K562 (cell line): ENCODE measurements around the gene ERVH48-1. TPM values are rescaled to one million over a fixed set of nuclear protein-coding genes. Genes with fewer than 3 reads are reported as not detected.

Experiments used
- CBFA2T3 ChIP-seq: fragments of 450-650 bp; IDR thresholded peaks from 2 replicates; pipeline ENCODE4 v1.6.1; 2017
- GABPB1 ChIP-seq: sonication (generic); formaldehyde crosslinking; IDR thresholded peaks from 2 replicates; pipeline ENCODE4 v1.8.0; 2022; ENCODE audit warnings: mild to moderate bottlenecking, missing genetic modification reagents
- MTA2 ChIP-seq: fragments of 450-650 bp; IDR thresholded peaks from 2 replicates; pipeline ENCODE4 v1.6.1; 2016; ENCODE audit warnings: low read depth
- MXI1 ChIP-seq: IDR thresholded peaks from 2 replicates; pipeline ENCODE4 v1.6.1; 2011; ENCODE audit warnings: low read depth, mild to moderate bottlenecking, improper control_type of control experiment, low read length
- SMARCE1 ChIP-seq: fragments of 450-650 bp; IDR thresholded peaks from 2 replicates; pipeline ENCODE4 v1.7.1; 2016; ENCODE audit warnings: mild to moderate bottlenecking
- polyA plus RNA-seq, 8 experiments: library from polyadenylated mRNA; depleted of rRNA in 4 of 8; stranded (reverse) in 5 of 8; unstranded in 3 of 8; fragments of >200 nt; fragmentation: Nextera tagmentation in 2 of 8; fragmentation: Illumina TruSeq in 1 of 8; extraction: Ambion mirVana in 2 of 8; extraction: Trizol in 1 of 8; gene quantifications; 2 replicates each; pipeline versions ENCODE4 v1.2.1 to v1.2.3, GENCODE V29; 2011 to 2014; ENCODE audit warnings: inconsistent platforms in 1 of 8, missing spikeins in 1 of 8
- total RNA-seq, 7 experiments: library from RNA; depleted of rRNA in 6 of 7; stranded (reverse); fragments of >200 nt in 6 of 7; fragmentation: Illumina TruSeq in 2 of 7; extraction: Trizol in 2 of 7; gene quantifications; 2 replicates each; pipeline versions ENCODE4 v1.2.1 to v1.2.3, GENCODE V29; 2011 to 2021; ENCODE audit warnings: low replicate concordance in 1 of 7
- TF ChIP-seq, protein P1 (sequence below): fragments of 250-450 bp; sonication (Bioruptor Pico); IDR thresholded peaks from 2 replicates; pipeline ENCODE4 v1.4.0; 2020
- TF ChIP-seq, protein P2 (sequence below), 2 experiments: fragments of 450-650 bp; IDR thresholded peaks; 2 replicates each; pipeline ENCODE4 v1.6.1; 2016
- TF ChIP-seq, protein P3 (sequence below): fragments of 250-450 bp; sonication (Bioruptor Pico); IDR thresholded peaks from 2 replicates; pipeline ENCODE4 v1.4.0; 2020
- TF ChIP-seq, protein P4 (sequence below): sonication (generic); IDR thresholded peaks from 2 replicates; pipeline ENCODE4 v1.6.1; 2016
- TF ChIP-seq, protein P5 (sequence below): sonication (generic); formaldehyde crosslinking; IDR thresholded peaks from 2 replicates; pipeline ENCODE4 v1.8.0; 2022; ENCODE audit warnings: mild to moderate bottlenecking, low read depth, missing genetic modification reagents
- TF ChIP-seq, protein P6 (sequence below): sonication (generic); formaldehyde crosslinking; IDR thresholded peaks from 2 replicates; pipeline ENCODE4 v1.8.1; 2023; ENCODE audit warnings: missing genetic modification reagents, mild to moderate bottlenecking, borderline replicate concordance

Gene ERVH48-1
- total and polyA plus RNA-seq, 9 of the 15 experiments (the other 6 are each of a cell fraction or from before 2014, with no cell fraction given): 0.08 to 0.49 (median 0.16) TPM; not detected in 3

DNA sequence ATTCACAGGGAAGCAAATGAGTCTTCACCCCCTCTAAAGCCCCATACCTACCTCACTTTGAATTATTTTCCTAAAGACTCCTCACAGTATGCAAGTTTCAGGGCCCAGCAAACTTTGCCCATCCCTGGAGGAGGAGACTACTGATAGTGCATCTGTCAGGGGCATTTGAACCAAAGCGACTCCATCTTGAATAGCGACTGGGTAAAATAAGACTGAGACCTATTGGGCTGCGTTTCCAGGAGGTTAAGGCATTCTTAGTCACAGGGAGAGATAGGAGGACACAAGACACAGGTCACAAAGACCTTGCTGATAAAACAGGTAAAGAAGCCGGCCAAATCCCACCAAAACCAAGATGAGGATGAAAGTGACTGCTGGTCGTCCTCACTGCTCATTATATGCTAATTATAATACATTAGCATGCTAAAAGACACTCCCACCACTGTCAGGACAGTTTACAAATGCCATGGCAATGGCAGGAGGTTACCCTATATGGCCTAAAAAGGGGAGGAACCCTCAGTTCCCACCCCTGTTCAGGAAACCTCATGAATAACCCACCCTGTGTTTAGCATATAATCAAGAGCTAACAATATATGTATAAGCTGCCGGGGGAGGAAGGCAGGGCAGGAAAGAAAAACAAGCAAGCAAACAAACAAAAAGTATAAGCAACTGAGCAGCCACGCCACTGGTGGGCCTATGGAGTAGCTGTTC is 45.7 kb upstream of the ERVH48-1 start (continued):
- TF ChIP-seq MTA2 (no peak), CBFA2T3 (no peak), MXI1 (no peak), GABPB1 (CRISPR knock-in tag) (no peak), SMARCE1 (no peak)
- TF ChIP-seq, protein P1, sequence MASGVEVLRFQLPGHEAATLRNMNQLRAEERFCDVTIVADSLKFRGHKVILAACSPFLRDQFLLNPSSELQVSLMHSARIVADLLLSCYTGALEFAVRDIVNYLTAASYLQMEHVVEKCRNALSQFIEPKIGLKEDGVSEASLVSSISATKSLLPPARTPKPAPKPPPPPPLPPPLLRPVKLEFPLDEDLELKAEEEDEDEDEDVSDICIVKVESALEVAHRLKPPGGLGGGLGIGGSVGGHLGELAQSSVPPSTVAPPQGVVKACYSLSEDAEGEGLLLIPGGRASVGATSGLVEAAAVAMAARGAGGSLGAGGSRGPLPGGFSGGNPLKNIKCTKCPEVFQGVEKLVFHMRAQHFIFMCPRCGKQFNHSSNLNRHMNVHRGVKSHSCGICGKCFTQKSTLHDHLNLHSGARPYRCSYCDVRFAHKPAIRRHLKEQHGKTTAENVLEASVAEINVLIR (CRISPR knock-in tag): peak; percentile 72
- TF ChIP-seq, protein P2, sequence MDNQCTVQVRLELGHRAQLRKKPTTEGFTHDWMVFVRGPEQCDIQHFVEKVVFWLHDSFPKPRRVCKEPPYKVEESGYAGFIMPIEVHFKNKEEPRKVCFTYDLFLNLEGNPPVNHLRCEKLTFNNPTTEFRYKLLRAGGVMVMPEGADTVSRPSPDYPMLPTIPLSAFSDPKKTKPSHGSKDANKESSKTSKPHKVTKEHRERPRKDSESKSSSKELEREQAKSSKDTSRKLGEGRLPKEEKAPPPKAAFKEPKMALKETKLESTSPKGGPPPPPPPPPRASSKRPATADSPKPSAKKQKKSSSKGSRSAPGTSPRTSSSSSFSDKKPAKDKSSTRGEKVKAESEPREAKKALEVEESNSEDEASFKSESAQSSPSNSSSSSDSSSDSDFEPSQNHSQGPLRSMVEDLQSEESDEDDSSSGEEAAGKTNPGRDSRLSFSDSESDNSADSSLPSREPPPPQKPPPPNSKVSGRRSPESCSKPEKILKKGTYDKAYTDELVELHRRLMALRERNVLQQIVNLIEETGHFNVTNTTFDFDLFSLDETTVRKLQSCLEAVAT (IDR thresholded peaks at IDR 0.05): no peak
- TF ChIP-seq, protein P3, sequence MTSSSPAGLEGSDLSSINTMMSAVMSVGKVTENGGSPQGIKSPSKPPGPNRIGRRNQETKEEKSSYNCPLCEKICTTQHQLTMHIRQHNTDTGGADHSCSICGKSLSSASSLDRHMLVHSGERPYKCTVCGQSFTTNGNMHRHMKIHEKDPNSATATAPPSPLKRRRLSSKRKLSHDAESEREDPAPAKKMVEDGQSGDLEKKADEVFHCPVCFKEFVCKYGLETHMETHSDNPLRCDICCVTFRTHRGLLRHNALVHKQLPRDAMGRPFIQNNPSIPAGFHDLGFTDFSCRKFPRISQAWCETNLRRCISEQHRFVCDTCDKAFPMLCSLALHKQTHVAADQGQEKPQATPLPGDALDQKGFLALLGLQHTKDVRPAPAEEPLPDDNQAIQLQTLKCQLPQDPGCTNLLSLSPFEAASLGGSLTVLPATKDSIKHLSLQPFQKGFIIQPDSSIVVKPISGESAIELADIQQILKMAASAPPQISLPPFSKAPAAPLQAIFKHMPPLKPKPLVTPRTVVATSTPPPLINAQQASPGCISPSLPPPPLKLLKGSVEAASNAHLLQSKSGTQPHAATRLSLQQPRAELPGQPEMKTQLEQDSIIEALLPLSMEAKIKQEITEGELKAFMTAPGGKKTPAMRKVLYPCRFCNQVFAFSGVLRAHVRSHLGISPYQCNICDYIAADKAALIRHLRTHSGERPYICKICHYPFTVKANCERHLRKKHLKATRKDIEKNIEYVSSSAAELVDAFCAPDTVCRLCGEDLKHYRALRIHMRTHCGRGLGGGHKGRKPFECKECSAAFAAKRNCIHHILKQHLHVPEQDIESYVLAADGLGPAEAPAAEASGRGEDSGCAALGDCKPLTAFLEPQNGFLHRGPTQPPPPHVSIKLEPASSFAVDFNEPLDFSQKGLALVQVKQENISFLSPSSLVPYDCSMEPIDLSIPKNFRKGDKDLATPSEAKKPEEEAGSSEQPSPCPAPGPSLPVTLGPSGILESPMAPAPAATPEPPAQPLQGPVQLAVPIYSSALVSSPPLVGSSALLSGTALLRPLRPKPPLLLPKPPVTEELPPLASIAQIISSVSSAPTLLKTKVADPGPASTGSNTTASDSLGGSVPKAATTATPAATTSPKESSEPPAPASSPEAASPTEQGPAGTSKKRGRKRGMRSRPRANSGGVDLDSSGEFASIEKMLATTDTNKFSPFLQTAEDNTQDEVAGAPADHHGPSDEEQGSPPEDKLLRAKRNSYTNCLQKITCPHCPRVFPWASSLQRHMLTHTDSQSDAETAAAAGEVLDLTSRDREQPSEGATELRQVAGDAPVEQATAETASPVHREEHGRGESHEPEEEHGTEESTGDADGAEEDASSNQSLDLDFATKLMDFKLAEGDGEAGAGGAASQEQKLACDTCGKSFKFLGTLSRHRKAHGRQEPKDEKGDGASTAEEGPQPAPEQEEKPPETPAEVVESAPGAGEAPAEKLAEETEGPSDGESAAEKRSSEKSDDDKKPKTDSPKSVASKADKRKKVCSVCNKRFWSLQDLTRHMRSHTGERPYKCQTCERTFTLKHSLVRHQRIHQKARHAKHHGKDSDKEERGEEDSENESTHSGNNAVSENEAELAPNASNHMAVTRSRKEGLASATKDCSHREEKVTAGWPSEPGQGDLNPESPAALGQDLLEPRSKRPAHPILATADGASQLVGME: 0 out of 2 replicates have a peak, but pooled peaks have one; percentile 33
- TF ChIP-seq, protein P4, sequence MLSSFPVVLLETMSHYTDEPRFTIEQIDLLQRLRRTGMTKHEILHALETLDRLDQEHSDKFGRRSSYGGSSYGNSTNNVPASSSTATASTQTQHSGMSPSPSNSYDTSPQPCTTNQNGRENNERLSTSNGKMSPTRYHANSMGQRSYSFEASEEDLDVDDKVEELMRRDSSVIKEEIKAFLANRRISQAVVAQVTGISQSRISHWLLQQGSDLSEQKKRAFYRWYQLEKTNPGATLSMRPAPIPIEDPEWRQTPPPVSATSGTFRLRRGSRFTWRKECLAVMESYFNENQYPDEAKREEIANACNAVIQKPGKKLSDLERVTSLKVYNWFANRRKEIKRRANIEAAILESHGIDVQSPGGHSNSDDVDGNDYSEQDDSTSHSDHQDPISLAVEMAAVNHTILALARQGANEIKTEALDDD: no peak
- TF ChIP-seq, protein P5, sequence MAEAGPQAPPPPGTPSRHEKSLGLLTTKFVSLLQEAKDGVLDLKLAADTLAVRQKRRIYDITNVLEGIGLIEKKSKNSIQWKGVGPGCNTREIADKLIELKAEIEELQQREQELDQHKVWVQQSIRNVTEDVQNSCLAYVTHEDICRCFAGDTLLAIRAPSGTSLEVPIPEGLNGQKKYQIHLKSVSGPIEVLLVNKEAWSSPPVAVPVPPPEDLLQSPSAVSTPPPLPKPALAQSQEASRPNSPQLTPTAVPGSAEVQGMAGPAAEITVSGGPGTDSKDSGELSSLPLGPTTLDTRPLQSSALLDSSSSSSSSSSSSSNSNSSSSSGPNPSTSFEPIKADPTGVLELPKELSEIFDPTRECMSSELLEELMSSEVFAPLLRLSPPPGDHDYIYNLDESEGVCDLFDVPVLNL (CRISPR knock-in tag): no peak
- TF ChIP-seq, protein P6, sequence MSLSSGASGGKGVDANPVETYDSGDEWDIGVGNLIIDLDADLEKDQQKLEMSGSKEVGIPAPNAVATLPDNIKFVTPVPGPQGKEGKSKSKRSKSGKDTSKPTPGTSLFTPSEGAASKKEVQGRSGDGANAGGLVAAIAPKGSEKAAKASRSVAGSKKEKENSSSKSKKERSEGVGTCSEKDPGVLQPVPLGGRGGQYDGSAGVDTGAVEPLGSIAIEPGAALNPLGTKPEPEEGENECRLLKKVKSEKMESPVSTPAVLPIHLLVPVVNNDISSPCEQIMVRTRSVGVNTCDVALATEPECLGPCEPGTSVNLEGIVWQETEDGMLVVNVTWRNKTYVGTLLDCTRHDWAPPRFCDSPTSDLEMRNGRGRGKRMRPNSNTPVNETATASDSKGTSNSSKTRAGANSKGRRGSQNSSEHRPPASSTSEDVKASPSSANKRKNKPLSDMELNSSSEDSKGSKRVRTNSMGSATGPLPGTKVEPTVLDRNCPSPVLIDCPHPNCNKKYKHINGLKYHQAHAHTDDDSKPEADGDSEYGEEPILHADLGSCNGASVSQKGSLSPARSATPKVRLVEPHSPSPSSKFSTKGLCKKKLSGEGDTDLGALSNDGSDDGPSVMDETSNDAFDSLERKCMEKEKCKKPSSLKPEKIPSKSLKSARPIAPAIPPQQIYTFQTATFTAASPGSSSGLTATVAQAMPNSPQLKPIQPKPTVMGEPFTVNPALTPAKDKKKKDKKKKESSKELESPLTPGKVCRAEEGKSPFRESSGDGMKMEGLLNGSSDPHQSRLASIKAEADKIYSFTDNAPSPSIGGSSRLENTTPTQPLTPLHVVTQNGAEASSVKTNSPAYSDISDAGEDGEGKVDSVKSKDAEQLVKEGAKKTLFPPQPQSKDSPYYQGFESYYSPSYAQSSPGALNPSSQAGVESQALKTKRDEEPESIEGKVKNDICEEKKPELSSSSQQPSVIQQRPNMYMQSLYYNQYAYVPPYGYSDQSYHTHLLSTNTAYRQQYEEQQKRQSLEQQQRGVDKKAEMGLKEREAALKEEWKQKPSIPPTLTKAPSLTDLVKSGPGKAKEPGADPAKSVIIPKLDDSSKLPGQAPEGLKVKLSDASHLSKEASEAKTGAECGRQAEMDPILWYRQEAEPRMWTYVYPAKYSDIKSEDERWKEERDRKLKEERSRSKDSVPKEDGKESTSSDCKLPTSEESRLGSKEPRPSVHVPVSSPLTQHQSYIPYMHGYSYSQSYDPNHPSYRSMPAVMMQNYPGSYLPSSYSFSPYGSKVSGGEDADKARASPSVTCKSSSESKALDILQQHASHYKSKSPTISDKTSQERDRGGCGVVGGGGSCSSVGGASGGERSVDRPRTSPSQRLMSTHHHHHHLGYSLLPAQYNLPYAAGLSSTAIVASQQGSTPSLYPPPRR: no peak
